ENCODE measurements around the gene ABO. TPM values are rescaled to one million over a fixed set of nuclear protein-coding genes. Genes with fewer than 3 reads are reported as not detected.

Gene ABO
- total and polyA plus RNA-seq, 2 of the 8 experiments (the other 6 are each of a cell fraction or from before 2014, with no cell fraction given), result 0.03 TPM; not detected in 1

DNA sequence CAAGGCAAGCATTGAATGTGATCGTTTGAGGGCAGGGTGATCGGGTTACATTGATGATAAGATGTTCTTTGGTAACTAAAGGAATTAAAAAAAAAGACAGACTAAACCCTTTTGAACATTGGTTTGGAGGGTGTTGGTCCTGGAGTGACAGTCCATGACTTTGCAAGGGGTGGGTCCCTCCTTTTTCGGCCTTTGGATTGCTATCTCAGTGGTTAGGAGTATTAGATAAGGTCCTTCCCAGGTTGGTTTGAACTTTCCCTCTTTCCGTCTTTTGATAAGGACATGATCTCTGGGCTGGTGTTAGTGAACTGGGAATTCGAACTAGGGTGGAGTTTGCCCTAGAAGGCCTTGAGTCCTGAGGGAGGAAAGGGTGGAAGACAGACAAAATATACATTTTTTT lies 5.4 kb upstream of the ABO start:
- Histone ChIP-seq H2BK20ac (ENCODE audit: low read length) (no peak overlapping the region), H2BK15ac (ENCODE audit: low read length) (no peak overlapping the region), H3K14ac (ENCODE audit: insufficient read length) (no peak overlapping the region), H4K91ac (replicated peaks; ENCODE audit: insufficient read length, low read length) (no peak overlapping the region), H3K56ac (replicated peaks; ENCODE audit: insufficient read length, low read depth, low read length) (no peak overlapping the region), H3K79me1 (ENCODE audit: low read depth, low read length) (no peaks in the 10 kb centered on the region), H3K9ac (replicated peaks in 1 of 4; ENCODE audit: extremely low read depth in 1 of 4, low read depth in 3 of 4, low read length in 3 of 4) (no peak overlapping the region), H3K23me2 (ENCODE audit: low read depth, low read length) (peaks cover 3% of the 10 kb centered on the region; the same call in 1 of the 2 replicates), H3K27ac (ENCODE audit: low read depth, low read length) (no peak overlapping the region), H3K4me2 (ENCODE audit: insufficient read depth in 1 of 2, low read depth in 2 of 2, low read length in 2 of 2) (no peak overlapping the region), H2AK5ac (ENCODE audit: low read depth, low read length) (no peak overlapping the region), H3K36me3 (ENCODE audit: control insufficient read depth in 2 of 4, insufficient read depth in 4 of 4, low read length in 3 of 4) (no peaks in the 10 kb centered on the region; a peak in 1 of 8 replicates), H3K79me2 (ENCODE audit: control insufficient read depth in 1 of 2, insufficient read depth in 2 of 2, low read length in 2 of 2) (no peaks in the 10 kb centered on the region), H2AFZ (ENCODE audit: low read length) (no peak overlapping the region), H2BK12ac (ENCODE audit: low read depth, low read length) (no peak overlapping the region), H4K20me1 (replicated peaks in 1 of 2; ENCODE audit: control insufficient read depth in 1 of 2, insufficient read depth in 2 of 2, low read length in 2 of 2) (no peaks in the 10 kb centered on the region), H3K4me1 (replicated peaks in 1 of 4; ENCODE audit: control insufficient read depth in 3 of 4, insufficient read depth in 4 of 4, low read length in 3 of 4) (no peaks in the 10 kb centered on the region; a peak in 1 of 7 replicates), H3K4me3 (ENCODE audit: extremely low read depth in 1 of 4, insufficient read depth in 2 of 4, low read depth in 3 of 4, low read length in 4 of 4) (no peak overlapping the region), H3K23ac (ENCODE audit: insufficient read length) (no peak overlapping the region), H2BK5ac (ENCODE audit: low read depth, low read length) (no peak overlapping the region), H3K18ac (ENCODE audit: extremely low read depth, low read length) (no peak overlapping the region), H2BK120ac (replicated peaks; ENCODE audit: low read depth, low read length) (no peak overlapping the region), H3K27me3 (replicated peaks in 1 of 4; ENCODE audit: control insufficient read depth in 3 of 4, extremely low read depth in 1 of 4, insufficient read depth in 3 of 4, low read length in 3 of 4) (peaks cover 17 to 28% (median 23%) of the 10 kb centered on the region in 4 experiments), H4K5ac (ENCODE audit: insufficient read length, low read depth, low read length) (no peak overlapping the region), H4K8ac (ENCODE audit: extremely low read depth, insufficient read depth, low read length) (no peak overlapping the region), H3K9me3 (ENCODE audit: insufficient read depth in 2 of 2, low read depth in 1 of 2, low read length in 1 of 2) (peaks cover 13 to 21% of the 10 kb centered on the region in 2 experiments; a peak in 3 of 4 replicates), H3K4ac (replicated peaks; ENCODE audit: insufficient read length, low read depth, low read length) (no peak overlapping the region)
- ChIA-PET POLR2A (ENCODE audit: partially characterized antibody) (no interaction called here), CTCF (ENCODE audit: partially characterized antibody) (interaction anchor here (0.9 kb wide), 1 partner anchor 94 kb away, joined by 4 read pairs; no protein-coding TSS in a partner anchor)
- no peak for DNase-seq (ENCODE audit: low read depth in 1 of 2, low spot score in 2 of 2)
- WGBS, 2 experiments (ENCODE audit: extremely low coverage in 1 of 2, insufficient coverage in 1 of 2, insufficient read length in 1 of 2, insufficient replicate concordance in 2 of 2, low coverage in 1 of 2, low lambda C conversion rate in 2 of 2, missing lambda C conversion rate in 1 of 2), result 86% methylated on average over 5 of the region's 5 CpGs; no CpG with 5 or more reads in 1 of the 2 experiments
- FAIRE-seq, result no peak
- TF ChIP-seq RXRA (IDR thresholded peaks at IDR 0.05; ENCODE audit: insufficient read depth, low read depth, low read length) (no peak), MAFK (IDR thresholded peaks at IDR 0.05; ENCODE audit: low read depth, low read length) (no peak), KDM5A (IDR thresholded peaks at IDR 0.05; ENCODE audit: low read length) (no peak), PHF8 (conservative IDR thresholded peaks at IDR 0.05; ENCODE audit: low read depth, low read length) (no peak), TEAD4 (IDR thresholded peaks at IDR 0.05; ENCODE audit: low read depth, low read length) (no peak), TAF1 (IDR thresholded peaks at IDR 0.05; ENCODE audit: low read depth, low read length) (no peak), BRCA1 (IDR thresholded peaks at IDR 0.05; ENCODE audit: low read depth, low read length) (no peak), SRF (IDR thresholded peaks at IDR 0.05; ENCODE audit: low read depth, low read length) (no peak)
- TF ChIP-seq, protein P1, sequence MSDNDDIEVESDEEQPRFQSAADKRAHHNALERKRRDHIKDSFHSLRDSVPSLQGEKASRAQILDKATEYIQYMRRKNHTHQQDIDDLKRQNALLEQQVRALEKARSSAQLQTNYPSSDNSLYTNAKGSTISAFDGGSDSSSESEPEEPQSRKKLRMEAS (IDR thresholded peaks at IDR 0.05), result no peak
- TF ChIP-seq, protein P2, sequence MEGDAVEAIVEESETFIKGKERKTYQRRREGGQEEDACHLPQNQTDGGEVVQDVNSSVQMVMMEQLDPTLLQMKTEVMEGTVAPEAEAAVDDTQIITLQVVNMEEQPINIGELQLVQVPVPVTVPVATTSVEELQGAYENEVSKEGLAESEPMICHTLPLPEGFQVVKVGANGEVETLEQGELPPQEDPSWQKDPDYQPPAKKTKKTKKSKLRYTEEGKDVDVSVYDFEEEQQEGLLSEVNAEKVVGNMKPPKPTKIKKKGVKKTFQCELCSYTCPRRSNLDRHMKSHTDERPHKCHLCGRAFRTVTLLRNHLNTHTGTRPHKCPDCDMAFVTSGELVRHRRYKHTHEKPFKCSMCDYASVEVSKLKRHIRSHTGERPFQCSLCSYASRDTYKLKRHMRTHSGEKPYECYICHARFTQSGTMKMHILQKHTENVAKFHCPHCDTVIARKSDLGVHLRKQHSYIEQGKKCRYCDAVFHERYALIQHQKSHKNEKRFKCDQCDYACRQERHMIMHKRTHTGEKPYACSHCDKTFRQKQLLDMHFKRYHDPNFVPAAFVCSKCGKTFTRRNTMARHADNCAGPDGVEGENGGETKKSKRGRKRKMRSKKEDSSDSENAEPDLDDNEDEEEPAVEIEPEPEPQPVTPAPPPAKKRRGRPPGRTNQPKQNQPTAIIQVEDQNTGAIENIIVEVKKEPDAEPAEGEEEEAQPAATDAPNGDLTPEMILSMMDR (IDR thresholded peaks at IDR 0.05; ENCODE audit: control extremely low read depth in 1 of 3, insufficient read depth in 1 of 3, low read depth in 1 of 3, low read length in 3 of 3), result no peak
- TF ChIP-seq, protein P3, sequence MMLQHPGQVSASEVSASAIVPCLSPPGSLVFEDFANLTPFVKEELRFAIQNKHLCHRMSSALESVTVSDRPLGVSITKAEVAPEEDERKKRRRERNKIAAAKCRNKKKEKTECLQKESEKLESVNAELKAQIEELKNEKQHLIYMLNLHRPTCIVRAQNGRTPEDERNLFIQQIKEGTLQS (IDR thresholded peaks at IDR 0.05; ENCODE audit: insufficient read depth, low read depth, low read length), result no peak
